Tibial nerve (tissue), 3 donors: ENCODE measurements around the gene GSK3B.

ENCODE experiments used
- CTCF ChIP-seq, 5 experiments: fragments of 200-600 bp in 3 of 5; fragments of 450-650 bp in 2 of 5; sonication (generic) in 3 of 5; IDR thresholded peaks; one replicate each; pipeline ENCODE4 v1.5.1; 2016 to 2019; ENCODE audit warnings: antibody characterized with exemption in 5 of 5, mild to moderate bottlenecking in 3 of 5, moderate library complexity in 2 of 5
- POLR2A ChIP-seq, 2 donors: fragments of 450-650 bp; IDR thresholded peaks; one replicate each; pipeline ENCODE4 v1.6.1; 2017; ENCODE audit warnings: antibody characterized with exemption in 2 of 2, mild to moderate bottlenecking in 2 of 2, moderate library complexity in 2 of 2

GRCh38 chr3:120088622-120089021 is 5.6 kb downstream of the GSK3B start:
- TF ChIP-seq CTCF (IDR thresholded peaks at IDR 0.05), result no peak
- TF ChIP-seq POLR2A (IDR thresholded peaks at IDR 0.05), result no peak
